Measurements from ENCODE around the gene RHCE. TPM values are rescaled to one million over a fixed set of nuclear protein-coding genes. Genes with fewer than 3 reads are reported as not detected.

Gene RHCE
- total RNA-seq, 1 experiment from 2014 or later = not detected

DNA sequence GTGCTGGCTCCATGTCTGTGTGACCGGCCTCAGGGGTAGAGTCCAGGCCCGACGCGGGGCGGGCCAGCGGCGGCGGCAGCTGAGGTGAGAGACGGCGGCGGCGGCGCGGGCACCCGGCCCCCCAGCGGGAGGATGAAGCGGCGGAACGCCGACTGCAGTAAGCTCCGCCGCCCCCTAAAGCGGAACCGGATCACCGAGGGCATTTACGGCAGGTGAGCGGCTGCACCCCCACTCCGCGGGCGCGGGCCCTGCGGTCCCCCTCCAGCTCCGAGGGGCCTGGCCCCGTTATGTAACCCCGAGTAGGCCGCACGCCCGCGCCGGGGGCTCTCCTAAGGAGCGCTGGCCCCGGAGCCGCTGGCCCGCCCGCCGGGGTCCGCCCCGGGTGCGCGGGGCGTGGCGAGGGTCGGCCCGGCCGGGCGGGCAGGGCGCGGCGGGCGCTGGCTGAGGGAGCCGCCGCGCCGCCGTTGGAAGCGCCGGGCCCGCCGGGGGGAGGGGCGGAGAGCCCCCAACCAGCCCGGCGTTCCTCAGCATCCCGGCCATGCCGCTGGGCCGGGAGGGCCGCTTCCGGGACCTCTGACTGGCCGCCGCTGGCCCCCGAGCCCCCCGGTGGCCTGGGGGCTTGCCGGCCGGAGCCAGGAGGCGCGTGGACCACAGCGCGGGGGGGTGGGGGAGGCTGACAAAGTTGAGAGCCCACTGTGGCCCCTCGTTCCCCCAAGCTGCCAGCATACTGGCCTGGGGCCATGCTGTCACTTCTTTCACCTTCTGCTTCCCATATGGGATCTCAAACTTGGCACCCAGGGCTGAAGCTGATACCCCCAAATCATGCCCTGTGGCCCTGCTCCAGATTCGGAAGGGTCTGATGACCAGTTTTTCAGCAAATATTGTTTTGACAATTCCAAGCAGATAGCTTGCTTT lies 10.6 kb upstream of the RHCE start:
- Histone ChIP-seq H3K9me3 (ENCODE audit: low read depth, low read length, poor library complexity, severe bottlenecking) (no peaks in the 10 kb centered on the region), H3K4me3 (ENCODE audit: low read depth, low read length, poor library complexity, severe bottlenecking) (peak overlapping the region; percentile 84), H3K27ac (ENCODE audit: low read depth, low read length, poor library complexity, severe bottlenecking) (peak overlapping the region; percentile 64), H3K4me1 (ENCODE audit: insufficient read depth, low read length, poor library complexity, severe bottlenecking) (peaks cover 34% of the 10 kb centered on the region), H3K27me3 (replicated peaks; ENCODE audit: insufficient read depth, low read depth, low read length, poor library complexity) (no peaks in the 10 kb centered on the region), H3K36me3 (ENCODE audit: insufficient read depth, low read length, poor library complexity, severe bottlenecking) (no peaks in the 10 kb centered on the region)
- intact Hi-C loops (cut with micrococcal nuclease; ENCODE audit: unreplicated experiment) = no loop called here
- no TSS peak for BruUV-seq (replicated peaks)
- TF ChIP-seq, protein P1, sequence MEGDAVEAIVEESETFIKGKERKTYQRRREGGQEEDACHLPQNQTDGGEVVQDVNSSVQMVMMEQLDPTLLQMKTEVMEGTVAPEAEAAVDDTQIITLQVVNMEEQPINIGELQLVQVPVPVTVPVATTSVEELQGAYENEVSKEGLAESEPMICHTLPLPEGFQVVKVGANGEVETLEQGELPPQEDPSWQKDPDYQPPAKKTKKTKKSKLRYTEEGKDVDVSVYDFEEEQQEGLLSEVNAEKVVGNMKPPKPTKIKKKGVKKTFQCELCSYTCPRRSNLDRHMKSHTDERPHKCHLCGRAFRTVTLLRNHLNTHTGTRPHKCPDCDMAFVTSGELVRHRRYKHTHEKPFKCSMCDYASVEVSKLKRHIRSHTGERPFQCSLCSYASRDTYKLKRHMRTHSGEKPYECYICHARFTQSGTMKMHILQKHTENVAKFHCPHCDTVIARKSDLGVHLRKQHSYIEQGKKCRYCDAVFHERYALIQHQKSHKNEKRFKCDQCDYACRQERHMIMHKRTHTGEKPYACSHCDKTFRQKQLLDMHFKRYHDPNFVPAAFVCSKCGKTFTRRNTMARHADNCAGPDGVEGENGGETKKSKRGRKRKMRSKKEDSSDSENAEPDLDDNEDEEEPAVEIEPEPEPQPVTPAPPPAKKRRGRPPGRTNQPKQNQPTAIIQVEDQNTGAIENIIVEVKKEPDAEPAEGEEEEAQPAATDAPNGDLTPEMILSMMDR (conservative IDR thresholded peaks at IDR 0.05; ENCODE audit: low read depth, low read length) = no peak
- no peak for TF ChIP-seq EZH2 (IDR thresholded peaks at IDR 0.05; ENCODE audit: borderline replicate concordance, low read depth, low read length, poor library complexity, severe bottlenecking)
- no peak for DNase-seq (ENCODE audit: low spot score)
- CTCF ChIA-PET = interaction anchor here (0.6 to 0.7 kb wide), 2 partner anchors 86 to 409 kb away, joined by 3 to 10 read pairs; no protein-coding TSS in a partner anchor
- POLR2A ChIA-PET (ENCODE audit: low non-redundant PET) = no interaction called here

DNA sequence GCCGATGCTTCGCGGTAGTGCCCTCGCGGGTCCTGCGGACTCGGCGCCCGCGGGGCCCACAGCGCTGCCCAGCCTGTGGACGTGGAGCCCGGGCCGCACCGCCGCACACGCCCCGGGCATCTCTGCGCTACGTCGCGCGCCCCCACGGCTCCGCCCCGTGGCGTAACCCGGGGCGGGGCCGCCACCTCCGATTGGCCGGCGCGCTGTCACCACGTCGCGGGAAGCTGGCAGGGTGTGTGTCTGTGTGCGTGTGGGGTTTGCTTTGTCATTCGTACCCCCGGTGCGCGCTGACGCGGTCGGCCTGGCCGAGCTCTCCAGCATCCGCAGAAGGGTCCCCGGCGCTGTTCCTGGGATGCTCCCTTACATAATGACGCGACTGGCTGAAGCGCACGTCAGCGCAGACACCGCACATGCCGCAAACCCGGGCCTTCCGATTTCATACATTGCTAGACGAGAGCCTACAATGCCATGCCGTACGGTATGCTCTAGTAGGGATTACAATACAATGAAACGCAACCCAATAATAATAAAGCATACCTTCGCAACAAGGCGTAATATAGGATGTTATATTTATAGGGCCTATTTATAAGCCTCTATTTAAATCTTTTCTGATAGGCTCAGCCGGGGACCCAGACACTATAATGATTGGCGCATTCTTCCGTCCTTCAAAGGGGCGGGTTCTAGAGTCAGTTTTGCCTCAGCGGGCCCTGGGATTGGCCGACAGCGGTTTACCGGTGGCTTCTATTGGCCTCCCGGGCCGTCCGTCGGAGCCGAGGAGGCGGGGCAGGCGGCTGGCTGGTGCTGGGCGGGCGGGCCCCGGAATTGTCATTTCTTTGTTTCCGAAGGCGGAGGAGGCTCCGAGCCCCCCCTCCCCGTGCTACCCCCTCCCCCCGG lies 9.7 kb upstream of the RHCE start, which contains the start of gene MACO1:
MACO1 (plus strand) TSS at position 825 of the 894 bp plus-strand sequence. CDS start 202 bp downstream, outside the sequence.
- ChIA-PET CTCF (interaction anchor here (0.6 kb wide), 1 partner anchor 408 kb away, joined by 10 read pairs; no protein-coding TSS in a partner anchor), POLR2A (ENCODE audit: low non-redundant PET) (interaction anchor here (0.6 kb wide), 1 partner anchor 500 kb away, joined by 3 read pairs; no protein-coding TSS in a partner anchor)
- peaks cover 25% of the 10 kb centered on the region for H3K4me1 ChIP-seq (ENCODE audit: insufficient read depth, low read length, poor library complexity, severe bottlenecking)
- TF ChIP-seq, protein P1 (conservative IDR thresholded peaks at IDR 0.05; ENCODE audit: low read depth, low read length) = no peak
- no peaks in the 10 kb centered on the region for H3K36me3 ChIP-seq (ENCODE audit: insufficient read depth, low read length, poor library complexity, severe bottlenecking)
- peak; percentile 98 for DNase-seq (ENCODE audit: low spot score)
- H3K27me3 ChIP-seq (replicated peaks; ENCODE audit: insufficient read depth, low read depth, low read length, poor library complexity) = no peaks in the 10 kb centered on the region
- no TSS peak for BruUV-seq (replicated peaks)
- intact Hi-C loops (cut with micrococcal nuclease; ENCODE audit: unreplicated experiment) = no loop called here
- peak within 1 kb of the TSS; percentile 73 for H3K27ac ChIP-seq (ENCODE audit: low read depth, low read length, poor library complexity, severe bottlenecking)
- H3K9me3 ChIP-seq (ENCODE audit: low read depth, low read length, poor library complexity, severe bottlenecking) = no peaks in the 10 kb centered on the region
- H3K4me3 ChIP-seq (ENCODE audit: low read depth, low read length, poor library complexity, severe bottlenecking) = peak within 1 kb of the TSS; percentile 84

DNA sequence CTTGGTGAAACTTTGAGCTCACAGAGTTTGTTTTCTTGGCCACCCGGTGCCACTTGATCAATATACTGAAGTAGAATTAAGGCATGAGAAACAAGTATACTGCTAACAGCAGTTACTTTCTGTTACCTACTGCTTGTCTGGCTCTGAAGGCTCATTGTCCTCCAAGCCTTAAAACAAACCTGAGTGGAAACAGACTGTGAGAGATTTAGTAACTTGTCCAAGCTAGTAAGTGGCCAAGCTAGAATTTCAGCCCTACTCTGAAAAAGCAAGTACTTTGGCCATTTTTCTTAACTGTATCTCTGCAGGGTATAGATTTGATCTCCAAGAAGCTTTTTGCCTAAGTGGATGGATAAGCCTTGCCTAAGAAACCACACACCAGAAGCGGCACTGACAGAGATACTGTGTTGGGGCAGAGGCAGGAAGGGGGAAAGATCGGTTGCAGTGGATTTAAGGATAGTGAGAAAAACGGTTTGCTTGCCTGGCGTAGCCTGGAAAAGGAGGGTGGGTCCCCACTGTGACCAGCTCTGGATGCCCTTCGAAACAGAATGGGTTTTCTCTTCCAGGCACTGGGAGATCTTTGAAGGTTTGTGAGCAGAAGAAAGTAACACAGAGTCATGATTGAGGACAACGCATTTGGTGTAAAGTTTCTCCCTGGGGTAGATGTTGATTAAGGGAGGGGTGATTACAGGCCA lies 8.0 kb upstream of the RHCE start:
- Histone ChIP-seq H3K4me1 (ENCODE audit: insufficient read depth, low read length, poor library complexity, severe bottlenecking) (peaks cover 16% of the 10 kb centered on the region), H3K9me3 (ENCODE audit: low read depth, low read length, poor library complexity, severe bottlenecking) (no peaks in the 10 kb centered on the region), H3K4me3 (ENCODE audit: low read depth, low read length, poor library complexity, severe bottlenecking) (no peak overlapping the region), H3K27ac (ENCODE audit: low read depth, low read length, poor library complexity, severe bottlenecking) (no peak overlapping the region), H3K36me3 (ENCODE audit: insufficient read depth, low read length, poor library complexity, severe bottlenecking) (no peaks in the 10 kb centered on the region), H3K27me3 (replicated peaks; ENCODE audit: insufficient read depth, low read depth, low read length, poor library complexity) (no peaks in the 10 kb centered on the region)
- BruUV-seq (replicated peaks) = no TSS peak
- intact Hi-C loops (cut with micrococcal nuclease; ENCODE audit: unreplicated experiment) = no loop called here
- ChIA-PET POLR2A (ENCODE audit: low non-redundant PET) (no interaction called here), CTCF (no interaction called here)
- TF ChIP-seq, protein P1 (conservative IDR thresholded peaks at IDR 0.05; ENCODE audit: low read depth, low read length) = no peak
- TF ChIP-seq EZH2 (IDR thresholded peaks at IDR 0.05; ENCODE audit: borderline replicate concordance, low read depth, low read length, poor library complexity, severe bottlenecking) = no peak
- no peak for DNase-seq (ENCODE audit: low spot score)

All from A673 (cell line).